ENCODE results near the gene TYW1.
"Not testable (repeated sequence)": the region's sequence is repeated elsewhere in the genome, so short reads cannot be mapped to it uniquely, and the experiment has no call there.

DNA sequence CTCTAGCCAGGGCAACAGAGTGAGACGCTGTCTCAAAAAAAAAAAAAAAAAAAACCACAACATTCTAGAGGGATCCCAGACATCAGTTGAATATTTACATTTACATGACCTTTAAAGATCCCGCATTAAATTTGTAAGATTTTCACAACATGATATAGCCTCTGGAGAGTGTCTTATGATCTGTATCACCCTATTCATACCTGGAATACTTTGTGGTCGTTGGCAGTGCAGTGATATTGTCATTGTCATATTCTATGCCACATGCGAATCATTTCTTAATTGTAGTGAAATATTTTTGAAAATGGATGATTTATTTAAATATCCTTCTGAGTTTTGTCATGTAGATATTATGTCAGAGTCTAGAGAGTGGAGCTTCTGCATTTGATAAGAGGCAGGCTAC lies 212.0 kb downstream of the TYW1 start:
- TF ChIP-seq, protein P1, sequence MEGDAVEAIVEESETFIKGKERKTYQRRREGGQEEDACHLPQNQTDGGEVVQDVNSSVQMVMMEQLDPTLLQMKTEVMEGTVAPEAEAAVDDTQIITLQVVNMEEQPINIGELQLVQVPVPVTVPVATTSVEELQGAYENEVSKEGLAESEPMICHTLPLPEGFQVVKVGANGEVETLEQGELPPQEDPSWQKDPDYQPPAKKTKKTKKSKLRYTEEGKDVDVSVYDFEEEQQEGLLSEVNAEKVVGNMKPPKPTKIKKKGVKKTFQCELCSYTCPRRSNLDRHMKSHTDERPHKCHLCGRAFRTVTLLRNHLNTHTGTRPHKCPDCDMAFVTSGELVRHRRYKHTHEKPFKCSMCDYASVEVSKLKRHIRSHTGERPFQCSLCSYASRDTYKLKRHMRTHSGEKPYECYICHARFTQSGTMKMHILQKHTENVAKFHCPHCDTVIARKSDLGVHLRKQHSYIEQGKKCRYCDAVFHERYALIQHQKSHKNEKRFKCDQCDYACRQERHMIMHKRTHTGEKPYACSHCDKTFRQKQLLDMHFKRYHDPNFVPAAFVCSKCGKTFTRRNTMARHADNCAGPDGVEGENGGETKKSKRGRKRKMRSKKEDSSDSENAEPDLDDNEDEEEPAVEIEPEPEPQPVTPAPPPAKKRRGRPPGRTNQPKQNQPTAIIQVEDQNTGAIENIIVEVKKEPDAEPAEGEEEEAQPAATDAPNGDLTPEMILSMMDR (IDR thresholded peaks at IDR 0.05; ENCODE audit: poor library complexity), result not testable (repeated sequence)
- not testable (repeated sequence) for TF ChIP-seq EZH2 (IDR thresholded peaks at IDR 0.05; ENCODE audit: borderline replicate concordance)

Data from hepatocyte (in vitro differentiated cells).